GM19395 (cell line): Measurements from ENCODE around the gene CD48.

Source experiments
- ATAC-seq: cut with Tn5 transposase; IDR thresholded peaks from one replicate; pipeline ENCODE4 v1.9.1; 2021; ENCODE audit warnings: mild to moderate bottlenecking, moderate library complexity; ENCODE audit not compliant: unreplicated experiment

The CD48 gene

GRCh38 chr1:160711602-160712311, at the start of gene CD48:
TSS of gene CD48 (minus strand) at chr1:160711822. CDS start at chr1:160711763, 59 bp downstream.
- ATAC-seq, result peak; percentile 41

GRCh38 chr1:160761046-160761445, 49.4 kb upstream of the CD48 start:
- ATAC-seq, result no peak

- no peak for ATAC-seq
These were observed 48.1 kb upstream of the CD48 start for GRCh38 chr1:160759740-160760139.

- ATAC-seq, result no peak
These were observed 46.9 kb upstream of the CD48 start for GRCh38 chr1:160758521-160758920.

GRCh38 chr1:160756849-160757201, 45.2 kb upstream of the CD48 start:
- no peak for ATAC-seq

- ATAC-seq, result peak; percentile 44
These were observed 44.6 kb upstream of the CD48 start for GRCh38 chr1:160755911-160756848.

GRCh38 chr1:160755461-160755860, 43.8 kb upstream of the CD48 start:
- no peak for ATAC-seq

- no peak for ATAC-seq
These were observed 42.0 kb upstream of the CD48 start for GRCh38 chr1:160753594-160753993.

GRCh38 chr1:160752924-160753323, 41.3 kb upstream of the CD48 start:
- ATAC-seq, result no peak

GRCh38 chr1:160752406-160752805, 40.8 kb upstream of the CD48 start:
- ATAC-seq, result no peak

- no peak for ATAC-seq
These were observed 39.0 kb upstream of the CD48 start for GRCh38 chr1:160750608-160751007.

- ATAC-seq, result no peak
These were observed 37.3 kb upstream of the CD48 start for GRCh38 chr1:160748878-160749269.

- ATAC-seq, result no peak
These were observed 36.7 kb upstream of the CD48 start for GRCh38 chr1:160748181-160748877.

GRCh38 chr1:160747717-160748116, 36.1 kb upstream of the CD48 start:
- ATAC-seq, result no peak

GRCh38 chr1:160746836-160747500, 35.3 kb upstream of the CD48 start:
- no peak for ATAC-seq

- no peak for ATAC-seq
These were observed 33.9 kb upstream of the CD48 start for GRCh38 chr1:160745551-160745950.

- no peak for ATAC-seq
These were observed 33.4 kb upstream of the CD48 start for GRCh38 chr1:160744852-160745520.

GRCh38 chr1:160744199-160744851, 32.7 kb upstream of the CD48 start:
- no peak for ATAC-seq

- ATAC-seq, result no peak
These were observed 31.6 kb upstream of the CD48 start for GRCh38 chr1:160743266-160743665.
